Calu3 (cell line): Measurements from ENCODE around the gene CHN1. TPM values are rescaled to one million over a fixed set of nuclear protein-coding genes. Genes with fewer than 3 reads are reported as not detected.

Experiments used
- BruUV-seq: library from RNA; stranded (reverse); fragments of 400-500 nt; replicated peaks from 2 replicates; lab custom pipeline; 2021; lab: Mats Ljungman, UMichigan
- CTCF ChIA-PET: fragments of 300-600 bp; sonication (Branson Sonifier 250); formaldehyde crosslinking; loops from one replicate; lab custom pipeline; 2022; ENCODE audit warnings: antibody characterized with exemption; lab: Charles Lee
- DNase-seq: peaks from one replicate; pipeline ENCODE4 v3.0.0; 2022
- H3K27ac Mint-ChIP-seq: one replicate; pipeline ENCODE4 v1.8.0; 2022; ENCODE audit warnings: mixed read lengths; ENCODE audit not compliant: unreplicated experiment
- H3K27me3 Mint-ChIP-seq: one replicate; pipeline ENCODE4 v1.8.0; 2022; ENCODE audit warnings: mixed read lengths; ENCODE audit not compliant: unreplicated experiment
- H3K36me3 Mint-ChIP-seq: one replicate; pipeline ENCODE4 v1.8.0; 2022; ENCODE audit warnings: mild to moderate bottlenecking, moderate library complexity, mixed read lengths; ENCODE audit not compliant: insufficient read depth, unreplicated experiment
- H3K4me1 Mint-ChIP-seq: one replicate; pipeline ENCODE4 v1.8.0; 2022; ENCODE audit warnings: mild to moderate bottlenecking, low read depth, mixed read lengths; ENCODE audit not compliant: unreplicated experiment
- H3K4me3 Mint-ChIP-seq: one replicate; pipeline ENCODE4 v1.8.0; 2022; ENCODE audit warnings: mild to moderate bottlenecking, low read depth, moderate library complexity, mixed read lengths; ENCODE audit not compliant: unreplicated experiment
- H3K9me3 Mint-ChIP-seq: one replicate; pipeline ENCODE4 v1.8.0; 2022; ENCODE audit warnings: low read depth, mixed read lengths; ENCODE audit not compliant: unreplicated experiment
- CTCF ChIP-seq: fragments of 200-600 bp; IDR thresholded peaks from one replicate; pipeline ENCODE4 v1.8.0; 2022; ENCODE audit warnings: antibody characterized with exemption; ENCODE audit not compliant: unreplicated experiment
- intact Hi-C: fragments of 100-400 bp; cut with micrococcal nuclease; formaldehyde crosslinking; loops from one replicate; pipeline ENCODE4 v1.10.0; 2022; ENCODE audit not compliant: unreplicated experiment
- total RNA-seq: library from RNA; stranded (reverse); gene quantifications from 2 replicates; pipeline ENCODE4 v1.2.3, GENCODE V29; 2022

The CHN1 gene
- total RNA-seq, 1 experiment from 2014 or later = 2.4 TPM

GRCh38 chr2:174970092-174970491, 35.1 kb downstream of the CHN1 start:
- Mint-ChIP-seq H3K9me3 (no peaks in the 10 kb centered on the region), H3K27ac (no peak overlapping the region)
- CTCF ChIA-PET = no interaction called here

GRCh38 chr2:174969091-174969734, 36.0 kb downstream of the CHN1 start:
- DNase-seq = no peak
- CTCF ChIA-PET = interaction anchor here (0.5 to 0.7 kb wide), 2 partner anchors 16 to 1718 kb away, joined by 3 to 4 read pairs; no protein-coding TSS in a partner anchor
- TF ChIP-seq CTCF = no peak
- Mint-ChIP-seq H3K36me3 (no peaks in the 10 kb centered on the region), H3K4me3 (no peak overlapping the region), H3K27ac (no peak overlapping the region), H3K9me3 (no peaks in the 10 kb centered on the region), H3K4me1 (peaks cover 22% of the 10 kb centered on the region), H3K27me3 (no peaks in the 10 kb centered on the region)
- intact Hi-C loops = no loop called here
- no TSS peak for BruUV-seq

More at GRCh38 chr2:174970092-174970491, 35.1 kb downstream of the CHN1 start:
- Mint-ChIP-seq H3K4me3 (no peak overlapping the region), H3K27me3 (no peaks in the 10 kb centered on the region), H3K36me3 (no peaks in the 10 kb centered on the region), H3K4me1 (peaks cover 22% of the 10 kb centered on the region)
- TF ChIP-seq CTCF = no peak
- no TSS peak for BruUV-seq
- DNase-seq = no peak
- intact Hi-C loops = no loop called here

GRCh38 chr2:174967691-174968260, 37.4 kb downstream of the CHN1 start:
- Mint-ChIP-seq H3K27ac (no peak overlapping the region), H3K4me1 (peaks cover 13% of the 10 kb centered on the region), H3K36me3 (no peaks in the 10 kb centered on the region), H3K27me3 (no peaks in the 10 kb centered on the region), H3K9me3 (no peaks in the 10 kb centered on the region), H3K4me3 (no peak overlapping the region)
- CTCF ChIA-PET = interaction anchor here (0.6 kb wide), 1 partner anchor 67 kb away, joined by 4 read pairs; no protein-coding TSS in a partner anchor
- TF ChIP-seq CTCF = no peak
- no peak for DNase-seq
- intact Hi-C loops = no loop called here
- no TSS peak for BruUV-seq

- Mint-ChIP-seq H3K4me1 (peaks cover 6% of the 10 kb centered on the region), H3K4me3 (no peak overlapping the region), H3K27me3 (no peaks in the 10 kb centered on the region), H3K27ac (no peak overlapping the region), H3K9me3 (no peaks in the 10 kb centered on the region), H3K36me3 (no peaks in the 10 kb centered on the region)
- no peak for DNase-seq
- TF ChIP-seq CTCF = no peak
- BruUV-seq = no TSS peak
- CTCF ChIA-PET = no interaction called here
- intact Hi-C loops = no loop called here
Measured at GRCh38 chr2:174967086-174967485, 38.1 kb downstream of the CHN1 start.
